Keratinocyte (primary cell): ENCODE data around the gene CNEP1R1.

Experiments used
- EZH2 ChIP-seq: IDR thresholded peaks from one replicate; pipeline ENCODE4 v1.6.1; 2012; ENCODE audit warnings: inconsistent platforms, mild to moderate bottlenecking, low read length, moderate library complexity
- TF ChIP-seq, protein P1 (sequence below), 3 experiments: IDR thresholded peaks in 1 of 3; conservative IDR thresholded peaks in 1 of 3; optimal IDR thresholded peaks in 1 of 3; 2 replicates in 2 of 3; 3 replicates in 1 of 3; pipeline versions ENCODE3 to v1.5.1; 2011; ENCODE audit warnings: low read length in 3 of 3, mild to moderate bottlenecking in 3 of 3, moderate library complexity in 2 of 3, control low read depth in 1 of 3, inconsistent platforms in 1 of 3; ENCODE audit not compliant: insufficient read depth in 2 of 3; ENCODE audit errors: extremely low read depth in 1 of 3

DNA sequence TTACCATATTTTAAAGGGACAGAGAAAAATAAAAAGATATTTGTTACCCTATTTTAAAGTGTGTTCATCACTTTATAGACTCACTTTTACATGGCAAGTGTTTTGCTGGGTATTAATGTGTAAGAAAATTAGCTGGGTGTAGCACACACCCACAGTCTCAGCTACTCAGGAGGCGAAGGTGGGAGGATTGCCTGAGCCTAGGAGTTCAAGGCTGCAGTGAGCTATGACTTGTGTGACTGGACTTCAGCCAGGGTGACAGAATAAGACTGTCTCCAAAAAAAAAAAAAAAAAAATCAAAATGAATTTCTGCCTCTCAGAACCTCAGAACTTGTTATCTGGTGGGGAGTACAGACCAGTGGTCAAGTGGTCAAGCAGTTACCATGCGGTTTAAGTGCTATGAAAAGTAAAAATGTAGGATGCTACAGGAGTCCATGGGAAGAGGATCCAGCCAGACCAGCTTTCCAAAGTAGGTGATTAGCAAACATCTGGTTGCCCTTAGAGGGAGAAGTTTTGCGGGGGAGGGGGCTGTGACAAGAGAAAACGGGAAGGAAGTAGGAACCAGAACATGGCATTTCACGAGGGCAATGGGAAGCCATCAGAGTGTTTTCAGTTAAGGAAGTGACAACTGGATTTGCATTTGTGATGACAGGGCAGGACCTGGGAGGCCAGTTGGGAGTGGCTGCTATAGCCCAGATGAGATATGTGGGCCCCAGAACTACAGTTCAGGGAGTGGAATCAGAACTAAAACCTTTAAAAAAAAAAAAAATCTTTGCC lies 13.9 kb downstream of the CNEP1R1 start:
- TF ChIP-seq, protein P1, sequence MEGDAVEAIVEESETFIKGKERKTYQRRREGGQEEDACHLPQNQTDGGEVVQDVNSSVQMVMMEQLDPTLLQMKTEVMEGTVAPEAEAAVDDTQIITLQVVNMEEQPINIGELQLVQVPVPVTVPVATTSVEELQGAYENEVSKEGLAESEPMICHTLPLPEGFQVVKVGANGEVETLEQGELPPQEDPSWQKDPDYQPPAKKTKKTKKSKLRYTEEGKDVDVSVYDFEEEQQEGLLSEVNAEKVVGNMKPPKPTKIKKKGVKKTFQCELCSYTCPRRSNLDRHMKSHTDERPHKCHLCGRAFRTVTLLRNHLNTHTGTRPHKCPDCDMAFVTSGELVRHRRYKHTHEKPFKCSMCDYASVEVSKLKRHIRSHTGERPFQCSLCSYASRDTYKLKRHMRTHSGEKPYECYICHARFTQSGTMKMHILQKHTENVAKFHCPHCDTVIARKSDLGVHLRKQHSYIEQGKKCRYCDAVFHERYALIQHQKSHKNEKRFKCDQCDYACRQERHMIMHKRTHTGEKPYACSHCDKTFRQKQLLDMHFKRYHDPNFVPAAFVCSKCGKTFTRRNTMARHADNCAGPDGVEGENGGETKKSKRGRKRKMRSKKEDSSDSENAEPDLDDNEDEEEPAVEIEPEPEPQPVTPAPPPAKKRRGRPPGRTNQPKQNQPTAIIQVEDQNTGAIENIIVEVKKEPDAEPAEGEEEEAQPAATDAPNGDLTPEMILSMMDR (optimal IDR thresholded peaks at IDR 0.05 in 1 of 3, IDR thresholded peaks at IDR 0.05 in 1 of 3, conservative IDR thresholded peaks at IDR 0.05 in 1 of 3; ENCODE audit: extremely low read depth in 1 of 3, insufficient read depth in 2 of 3, low read length in 3 of 3), result no peak
- TF ChIP-seq EZH2, result no peak
